Measurements from ENCODE around the gene CIAPIN1.
"Not testable (repeated sequence)": the region's sequence is repeated elsewhere in the genome, so short reads cannot be mapped to it uniquely, and the experiment has no call there.

The CIAPIN1 gene

GRCh38 chr16:57406881-57407280 lies 40.3 kb downstream of the CIAPIN1 start:
- DNase-seq (ENCODE audit: low spot score): no peak

- DNase-seq (ENCODE audit: low spot score): no peak
Measured at GRCh38 chr16:57405097-57405496, 42.1 kb downstream of the CIAPIN1 start.

- DNase-seq (ENCODE audit: low spot score): no peak
Measured at GRCh38 chr16:57403965-57404817, 43.0 kb downstream of the CIAPIN1 start, which contains the start of gene CCL17. Gene CCL17 (plus strand): TSS chr16:57404767. CDS start chr16:57413933, 9,166 bp downstream.

DNA sequence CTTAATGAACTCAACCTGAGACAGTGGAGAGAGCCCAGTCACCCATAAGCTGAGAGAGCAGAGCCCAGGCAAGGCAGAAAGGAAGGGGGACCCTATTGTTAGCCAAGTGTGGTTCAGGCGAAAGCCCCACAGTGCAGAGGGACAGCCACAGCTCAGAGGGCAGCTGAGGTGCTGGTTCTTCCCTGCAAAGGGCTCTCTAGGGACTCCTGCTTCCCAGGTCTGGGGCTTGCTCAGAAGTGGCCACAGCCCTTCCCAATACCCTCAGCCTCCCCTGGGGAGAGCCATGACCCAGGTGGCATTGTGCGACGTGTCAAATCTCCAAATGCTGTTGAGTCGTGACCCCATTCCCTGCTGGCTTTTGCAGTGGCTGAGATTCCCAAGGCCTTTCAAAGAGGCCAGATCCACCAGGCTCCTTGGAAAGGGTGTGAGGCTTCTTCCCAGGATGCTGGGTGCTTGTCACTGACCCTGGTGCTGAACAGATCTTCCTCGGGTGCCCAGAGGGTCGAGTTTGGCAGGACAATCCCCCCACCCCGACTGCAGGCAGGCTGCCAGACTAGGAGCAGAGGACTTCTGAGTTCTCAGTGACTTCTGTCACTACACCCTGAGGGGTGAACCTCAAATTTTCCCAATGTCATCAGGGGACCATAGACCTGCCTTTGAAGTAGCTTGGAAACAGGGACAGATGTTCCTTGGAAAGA lies 45.1 kb downstream of the CIAPIN1 start:
- DNase-seq (ENCODE audit: low spot score): no peak

GRCh38 chr16:57397493-57397892 lies 49.7 kb downstream of the CIAPIN1 start:
- DNase-seq (ENCODE audit: low spot score): not testable (repeated sequence)

GRCh38 chr16:57396786-57397185 lies 50.4 kb downstream of the CIAPIN1 start:
- DNase-seq (ENCODE audit: low spot score): no peak

DNA sequence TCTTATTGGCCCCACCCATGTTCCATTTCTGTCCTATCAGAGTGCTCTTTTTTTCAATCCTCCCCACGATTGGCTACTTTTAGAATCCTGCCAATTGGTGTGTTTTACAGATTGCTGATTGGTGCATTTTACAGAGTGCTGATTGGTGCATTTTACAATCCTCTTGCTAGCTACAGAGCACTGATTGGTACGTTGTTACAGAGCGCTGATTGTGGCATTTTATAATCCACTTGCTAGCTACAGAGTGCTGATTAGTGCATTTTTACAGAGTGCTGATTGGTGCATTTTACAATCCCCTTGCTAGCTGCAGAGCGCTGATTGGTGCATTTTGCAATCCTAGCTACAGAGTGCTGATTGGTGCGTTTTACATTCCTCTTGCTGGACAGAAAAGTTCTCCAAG lies 52.2 kb downstream of the CIAPIN1 start:
- no peak for DNase-seq (ENCODE audit: low spot score)

DNA sequence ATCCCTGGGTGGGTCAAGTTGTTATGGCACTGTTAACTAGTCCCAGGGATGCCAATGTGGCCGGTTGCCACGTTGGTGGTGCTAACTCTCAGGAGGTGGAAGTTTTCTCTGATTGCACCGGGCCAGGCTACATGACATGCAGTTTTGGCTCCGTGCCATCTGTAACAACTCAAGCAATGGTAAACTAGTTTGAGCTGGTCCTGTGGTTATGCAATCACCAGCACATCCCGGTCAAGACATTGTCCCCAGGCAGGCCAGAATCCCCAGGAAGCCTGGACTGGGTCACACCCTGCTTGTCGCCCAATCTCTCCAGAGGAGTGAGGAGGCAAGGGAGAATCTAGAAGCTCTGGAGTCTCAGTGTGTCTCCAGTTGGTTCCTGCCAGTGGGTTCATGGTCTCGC lies 52.7 kb downstream of the CIAPIN1 start:
- no peak for DNase-seq (ENCODE audit: low spot score)

GRCh38 chr16:57392694-57393093 lies 54.5 kb downstream of the CIAPIN1 start:
- no peak for DNase-seq (ENCODE audit: low spot score)

DNA sequence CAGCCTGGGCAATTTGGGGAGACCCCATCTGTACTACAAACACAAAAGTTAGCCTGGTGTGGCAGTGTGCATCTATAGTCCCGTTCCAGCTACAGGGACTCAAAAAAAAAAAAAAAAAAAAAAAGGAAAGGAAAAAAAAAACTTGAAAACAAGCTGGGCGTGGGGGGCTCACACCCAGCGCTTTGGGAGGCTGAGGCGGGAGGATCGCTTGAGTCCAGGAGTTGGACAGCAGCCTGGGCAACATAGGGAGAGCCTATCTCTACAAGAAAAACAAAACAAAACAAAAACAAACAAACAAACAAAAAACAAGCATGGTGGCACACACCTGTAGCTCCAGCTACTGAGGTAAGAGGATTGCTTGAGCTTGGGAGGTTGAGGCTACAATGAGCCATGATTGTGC lies 55.5 kb downstream of the CIAPIN1 start:
- no peak for DNase-seq (ENCODE audit: low spot score)

DNA sequence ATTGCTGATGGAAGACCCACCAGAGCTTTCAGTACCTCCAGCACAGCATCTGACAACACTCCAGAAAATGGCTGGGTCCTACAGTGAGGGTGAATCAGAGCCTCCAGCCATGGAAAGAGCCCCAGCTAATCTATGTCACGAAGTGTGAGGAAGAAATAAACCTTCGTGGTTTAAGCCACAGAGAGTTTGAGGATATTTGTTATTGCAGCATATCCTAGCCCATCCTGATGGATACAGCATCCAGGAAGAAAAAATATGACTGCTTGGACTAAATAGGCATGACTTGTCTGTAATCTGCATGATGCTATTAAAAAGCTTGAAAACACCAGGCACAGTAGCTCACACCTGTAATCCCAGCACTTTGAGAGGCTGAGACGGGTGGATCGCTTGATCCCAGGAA lies 55.9 kb downstream of the CIAPIN1 start:
- no peak for DNase-seq (ENCODE audit: low spot score)

GRCh38 chr16:57390636-57391295 lies 56.4 kb downstream of the CIAPIN1 start:
- no peak for DNase-seq (ENCODE audit: low spot score)

DNA sequence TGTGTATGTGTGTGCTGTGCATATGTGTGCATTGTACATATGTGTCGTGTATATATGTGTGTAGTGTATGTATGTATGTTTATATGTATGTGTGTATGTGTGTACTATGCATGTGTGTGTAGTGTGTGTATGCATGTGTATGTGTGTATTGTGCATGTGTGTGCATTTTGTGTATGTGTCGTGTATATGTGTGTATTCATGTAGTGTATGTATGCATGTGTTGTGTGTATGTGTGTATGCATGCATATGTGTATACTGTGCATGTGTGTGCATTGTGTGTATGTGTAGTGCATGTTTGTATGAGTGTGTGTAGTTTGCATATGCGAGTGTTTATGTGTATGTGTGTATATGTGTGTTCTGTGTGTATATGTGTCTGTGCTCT lies 58.1 kb downstream of the CIAPIN1 start:
- DNase-seq (ENCODE audit: low spot score): no peak

DNA sequence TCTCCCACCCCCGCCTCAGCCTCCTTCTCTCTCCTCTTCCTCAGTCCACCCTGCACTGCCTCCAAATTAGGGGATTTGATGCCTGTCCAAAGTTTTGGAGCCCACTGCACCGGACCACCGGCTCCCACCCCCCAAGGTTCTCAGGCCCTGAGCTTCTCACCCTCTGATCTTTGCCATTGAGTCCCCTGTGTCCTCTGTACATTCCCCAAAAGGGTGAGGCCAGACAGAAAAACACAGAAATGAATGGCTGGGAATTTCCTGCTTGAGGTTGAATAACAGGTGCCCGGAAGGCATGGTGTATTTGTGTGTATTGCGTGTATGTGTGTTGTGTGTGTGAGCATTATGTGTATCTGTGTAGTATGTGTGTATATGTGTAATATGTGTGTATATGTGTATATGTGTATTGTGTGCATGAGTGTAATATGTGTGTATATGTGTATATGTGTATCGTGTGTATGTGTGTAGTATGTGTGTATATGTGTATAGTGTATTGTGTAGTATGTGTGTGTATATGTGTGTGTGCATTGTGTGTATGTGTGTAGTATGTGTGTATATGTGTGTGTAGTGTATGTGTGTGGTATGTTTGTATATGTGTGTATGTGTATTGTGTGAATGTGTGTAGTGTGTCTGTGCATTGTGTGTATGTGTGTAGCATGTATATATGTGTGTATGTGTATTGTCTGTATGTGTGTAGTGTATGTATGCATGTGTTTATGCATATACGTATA lies 58.7 kb downstream of the CIAPIN1 start:
- no peak for DNase-seq (ENCODE audit: low spot score)

DNA sequence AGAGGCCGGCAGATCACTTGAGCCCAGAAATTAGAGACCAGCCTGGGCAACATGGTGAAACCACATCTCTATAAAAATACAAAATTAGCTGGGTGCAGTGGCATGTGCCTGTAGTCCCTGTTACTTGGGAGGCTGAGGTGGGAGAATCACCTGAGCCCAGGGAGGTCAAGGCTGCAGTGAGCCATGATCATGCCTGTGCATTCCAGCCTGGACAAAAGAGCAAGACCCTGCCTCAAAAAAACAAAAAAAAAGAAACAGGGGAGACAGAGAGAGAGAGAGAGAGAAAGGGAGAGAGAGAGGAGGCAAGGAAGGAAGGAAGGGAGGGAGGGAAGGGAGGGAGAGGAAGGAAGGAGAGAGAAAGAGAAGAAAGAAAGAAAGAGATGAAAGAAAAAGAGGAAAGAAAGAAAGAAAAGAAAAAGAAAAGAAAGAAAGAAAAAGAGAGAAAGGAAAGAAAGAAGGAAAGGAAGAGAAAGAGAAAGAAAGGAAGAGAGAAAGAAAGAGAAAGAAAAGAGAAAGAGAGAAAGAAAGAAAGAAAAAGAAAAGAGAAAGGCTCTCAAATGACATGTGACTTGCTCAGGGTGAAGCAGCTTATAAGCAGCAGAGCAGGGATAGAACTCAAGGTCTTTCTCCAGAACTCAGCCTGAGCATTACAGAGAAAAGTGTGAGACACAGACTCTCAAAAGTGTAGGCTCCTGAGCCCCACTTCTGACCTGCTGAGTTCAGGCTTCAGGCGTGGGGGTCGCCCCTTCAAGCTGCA lies 59.4 kb downstream of the CIAPIN1 start:
- no peak for DNase-seq (ENCODE audit: low spot score)

- no peak for DNase-seq (ENCODE audit: low spot score)
Measured at GRCh38 chr16:57386381-57386951, 60.7 kb downstream of the CIAPIN1 start.

DNA sequence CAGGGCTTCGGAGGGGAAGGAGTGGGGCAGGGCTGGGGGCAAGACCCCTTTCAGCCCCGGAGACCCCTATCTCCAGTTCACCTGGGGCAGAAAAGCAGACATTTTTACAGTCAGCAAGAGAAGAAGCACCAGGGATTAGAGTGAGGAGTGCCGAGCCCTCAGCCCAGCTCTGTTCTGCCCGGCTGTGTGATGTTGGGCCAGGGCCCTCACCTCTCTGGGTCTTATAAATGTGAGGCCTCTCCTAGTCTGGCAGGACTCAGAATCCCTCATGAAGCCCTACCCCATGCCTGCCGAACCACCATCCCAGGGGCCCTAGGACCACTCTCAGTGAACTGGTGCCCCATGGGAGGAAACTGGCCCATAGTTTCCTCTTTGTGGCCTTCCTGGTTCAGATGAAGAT lies 62.1 kb downstream of the CIAPIN1 start:
- DNase-seq (ENCODE audit: low spot score): no peak

DNA sequence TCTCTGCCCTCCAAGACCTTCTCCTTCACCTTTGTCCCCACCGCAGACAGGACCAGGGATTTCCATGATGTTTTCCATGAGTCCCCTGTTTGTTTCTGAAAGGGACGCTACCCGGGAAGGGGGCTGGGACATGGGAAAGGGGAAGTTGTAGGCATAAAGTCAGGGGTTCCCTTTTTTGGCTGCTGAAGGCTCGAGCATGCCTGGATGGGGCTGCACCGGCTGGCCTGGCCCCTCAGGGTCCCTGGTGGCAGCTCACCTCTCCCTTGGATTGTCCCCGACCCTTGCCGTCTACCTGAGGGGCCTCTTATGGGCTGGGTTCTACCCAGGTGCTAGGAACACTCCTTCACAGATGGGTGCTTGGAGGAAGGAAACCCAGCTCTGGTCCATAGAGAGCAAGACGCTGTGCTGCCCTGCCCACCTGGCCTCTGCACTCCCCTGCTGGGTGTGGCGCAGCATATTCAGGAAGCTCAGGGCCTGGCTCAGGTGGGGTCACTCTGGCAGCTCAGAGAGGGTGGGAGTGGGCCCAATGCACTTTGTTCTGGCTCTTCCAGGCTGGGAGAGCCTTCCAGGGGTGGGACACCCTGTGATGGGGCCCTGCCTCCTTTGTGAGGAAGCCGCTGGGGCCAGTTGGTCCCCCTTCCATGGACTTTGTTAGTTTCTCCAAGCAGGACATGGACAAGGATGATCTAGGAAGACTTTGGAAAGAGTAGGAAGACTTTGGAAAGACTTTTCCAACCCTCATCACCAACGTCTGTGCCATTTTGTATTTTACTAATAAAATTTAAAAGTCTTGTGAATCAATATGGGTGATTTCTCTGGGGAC lies 62.7 kb downstream of the CIAPIN1 start:
- DNase-seq (ENCODE audit: low spot score): no peak

GRCh38 chr16:57383276-57384247 lies 63.6 kb downstream of the CIAPIN1 start:
- DNase-seq (ENCODE audit: low spot score): no peak

Data from HuH-7.5 (cell line).